ENCODE data around the gene LDLRAD3. TPM values are rescaled to one million over a fixed set of nuclear protein-coding genes. Genes with fewer than 3 reads are reported as not detected.

LDLRAD3 gene
- total RNA-seq, 1 experiment from 2014 or later, result 28.1 TPM

DNA sequence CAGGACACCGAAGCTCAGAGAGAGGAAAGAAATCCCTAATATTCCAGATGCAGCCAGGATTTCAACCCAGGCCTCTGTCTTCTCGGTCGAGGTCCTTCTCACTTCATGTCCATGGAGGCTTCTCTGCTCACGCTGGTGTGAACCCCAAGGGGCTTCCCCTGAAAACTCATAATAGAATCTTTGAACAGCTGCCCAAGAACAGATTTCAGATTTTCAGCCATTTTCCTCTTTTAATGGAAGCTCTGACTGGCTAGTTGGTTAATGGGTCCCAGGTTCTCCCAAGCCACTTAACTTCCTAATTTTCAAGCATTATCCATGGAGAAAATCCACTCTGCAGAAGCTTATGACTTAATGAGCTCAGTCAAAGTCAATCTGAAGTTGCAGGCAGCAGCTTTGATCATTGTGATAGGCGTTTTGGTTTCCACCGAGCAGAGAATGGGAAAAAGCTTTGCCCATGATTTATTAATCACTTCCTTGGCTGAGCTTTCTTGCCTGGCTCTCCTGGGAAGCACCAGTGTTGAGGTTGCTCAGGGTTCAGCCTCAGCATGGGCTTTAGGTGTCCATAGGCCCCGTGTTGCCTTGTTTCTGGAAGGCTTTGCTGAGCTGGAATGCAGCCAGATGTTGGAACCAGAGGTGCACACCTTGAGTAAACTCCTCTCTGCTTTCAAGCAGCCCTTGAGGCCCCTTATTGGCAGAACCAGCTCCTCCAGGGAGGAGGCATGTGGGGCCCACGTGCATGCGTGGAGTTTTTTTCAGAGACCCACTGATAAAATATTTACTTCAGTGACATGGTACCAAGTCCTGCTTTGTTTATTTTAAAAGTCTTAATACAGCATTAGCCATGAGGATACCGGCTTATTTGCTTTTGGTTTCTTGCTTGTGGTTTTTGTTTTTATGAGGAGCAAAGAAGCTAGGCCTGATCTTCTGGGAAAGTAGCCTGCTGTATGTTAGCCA is 25.5 kb downstream of the LDLRAD3 start:
- intact Hi-C loops (cut with micrococcal nuclease; ENCODE audit: unreplicated experiment), result no loop called here
- DNase-seq (ENCODE audit: low read depth, low spot score), result no peak
- Histone ChIP-seq H3K4me3 (ENCODE audit: low read depth in 2 of 2, low read length in 2 of 2) (no peak overlapping the region), H3K9me3 (ENCODE audit: control insufficient read depth, insufficient read depth, low read depth, low read length) (no peaks in the 10 kb centered on the region), H3K27me3 (ENCODE audit: control insufficient read depth, insufficient read depth, low read length) (no peaks in the 10 kb centered on the region), H3K27ac (ENCODE audit: low read length) (no peak overlapping the region), H3K36me3 (ENCODE audit: control insufficient read depth, insufficient read depth, low read length) (no peaks in the 10 kb centered on the region), H3K4me1 (ENCODE audit: control insufficient read depth, insufficient read depth, low read length) (peaks cover 3% of the 10 kb centered on the region)
- ATAC-seq, result no peak
- in situ Hi-C loops (cut with HindIII; ENCODE audit: low pct_unique_long_range_greater_than_20kb, low sequenced_read_pairs), result no loop called here
- TF ChIP-seq, protein P1, sequence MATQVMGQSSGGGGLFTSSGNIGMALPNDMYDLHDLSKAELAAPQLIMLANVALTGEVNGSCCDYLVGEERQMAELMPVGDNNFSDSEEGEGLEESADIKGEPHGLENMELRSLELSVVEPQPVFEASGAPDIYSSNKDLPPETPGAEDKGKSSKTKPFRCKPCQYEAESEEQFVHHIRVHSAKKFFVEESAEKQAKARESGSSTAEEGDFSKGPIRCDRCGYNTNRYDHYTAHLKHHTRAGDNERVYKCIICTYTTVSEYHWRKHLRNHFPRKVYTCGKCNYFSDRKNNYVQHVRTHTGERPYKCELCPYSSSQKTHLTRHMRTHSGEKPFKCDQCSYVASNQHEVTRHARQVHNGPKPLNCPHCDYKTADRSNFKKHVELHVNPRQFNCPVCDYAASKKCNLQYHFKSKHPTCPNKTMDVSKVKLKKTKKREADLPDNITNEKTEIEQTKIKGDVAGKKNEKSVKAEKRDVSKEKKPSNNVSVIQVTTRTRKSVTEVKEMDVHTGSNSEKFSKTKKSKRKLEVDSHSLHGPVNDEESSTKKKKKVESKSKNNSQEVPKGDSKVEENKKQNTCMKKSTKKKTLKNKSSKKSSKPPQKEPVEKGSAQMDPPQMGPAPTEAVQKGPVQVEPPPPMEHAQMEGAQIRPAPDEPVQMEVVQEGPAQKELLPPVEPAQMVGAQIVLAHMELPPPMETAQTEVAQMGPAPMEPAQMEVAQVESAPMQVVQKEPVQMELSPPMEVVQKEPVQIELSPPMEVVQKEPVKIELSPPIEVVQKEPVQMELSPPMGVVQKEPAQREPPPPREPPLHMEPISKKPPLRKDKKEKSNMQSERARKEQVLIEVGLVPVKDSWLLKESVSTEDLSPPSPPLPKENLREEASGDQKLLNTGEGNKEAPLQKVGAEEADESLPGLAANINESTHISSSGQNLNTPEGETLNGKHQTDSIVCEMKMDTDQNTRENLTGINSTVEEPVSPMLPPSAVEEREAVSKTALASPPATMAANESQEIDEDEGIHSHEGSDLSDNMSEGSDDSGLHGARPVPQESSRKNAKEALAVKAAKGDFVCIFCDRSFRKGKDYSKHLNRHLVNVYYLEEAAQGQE (IDR thresholded peaks at IDR 0.05; ENCODE audit: insufficient read depth in 1 of 2, low read depth in 2 of 2, low read length in 1 of 2), result no peak
- TF ChIP-seq POLR2AphosphoS5 (IDR thresholded peaks at IDR 0.05; ENCODE audit: low read depth, low read length) (no peak), TCF7L2 (IDR thresholded peaks at IDR 0.05; ENCODE audit: low read depth, low read length) (no peak), SIN3A (IDR thresholded peaks at IDR 0.05; ENCODE audit: borderline replicate concordance, insufficient read depth, low read depth, low read length) (no peak)
- TF ChIP-seq, protein P2, sequence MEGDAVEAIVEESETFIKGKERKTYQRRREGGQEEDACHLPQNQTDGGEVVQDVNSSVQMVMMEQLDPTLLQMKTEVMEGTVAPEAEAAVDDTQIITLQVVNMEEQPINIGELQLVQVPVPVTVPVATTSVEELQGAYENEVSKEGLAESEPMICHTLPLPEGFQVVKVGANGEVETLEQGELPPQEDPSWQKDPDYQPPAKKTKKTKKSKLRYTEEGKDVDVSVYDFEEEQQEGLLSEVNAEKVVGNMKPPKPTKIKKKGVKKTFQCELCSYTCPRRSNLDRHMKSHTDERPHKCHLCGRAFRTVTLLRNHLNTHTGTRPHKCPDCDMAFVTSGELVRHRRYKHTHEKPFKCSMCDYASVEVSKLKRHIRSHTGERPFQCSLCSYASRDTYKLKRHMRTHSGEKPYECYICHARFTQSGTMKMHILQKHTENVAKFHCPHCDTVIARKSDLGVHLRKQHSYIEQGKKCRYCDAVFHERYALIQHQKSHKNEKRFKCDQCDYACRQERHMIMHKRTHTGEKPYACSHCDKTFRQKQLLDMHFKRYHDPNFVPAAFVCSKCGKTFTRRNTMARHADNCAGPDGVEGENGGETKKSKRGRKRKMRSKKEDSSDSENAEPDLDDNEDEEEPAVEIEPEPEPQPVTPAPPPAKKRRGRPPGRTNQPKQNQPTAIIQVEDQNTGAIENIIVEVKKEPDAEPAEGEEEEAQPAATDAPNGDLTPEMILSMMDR (IDR thresholded peaks at IDR 0.05), result no peak
- ChIA-PET POLR2A (no interaction called here), CTCF (interaction anchor here (0.6 kb wide), 1 partner anchor 177 kb away, joined by 3 read pairs; no protein-coding TSS in a partner anchor)
- no TSS peak for BruUV-seq (replicated peaks)

DNA sequence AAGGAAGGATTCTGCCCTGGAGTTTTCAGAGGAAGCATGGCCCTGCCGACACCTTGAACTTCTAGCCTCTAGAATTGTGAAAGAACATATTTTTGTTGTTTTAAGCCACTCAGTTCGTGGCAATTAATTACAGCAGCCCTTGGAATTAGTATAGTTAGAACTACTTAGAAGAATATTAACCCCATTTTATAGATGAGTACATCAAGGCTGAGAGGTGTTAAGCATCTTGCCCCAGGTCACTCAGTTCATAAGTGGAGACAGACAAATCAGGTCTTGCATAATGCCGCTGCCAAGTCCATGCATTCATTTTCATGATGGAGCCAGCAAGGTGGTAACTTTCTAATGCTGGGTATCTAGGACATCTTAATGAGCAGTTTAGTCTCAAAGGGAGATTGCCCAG is 26.6 kb downstream of the LDLRAD3 start:
- ChIA-PET POLR2A (no interaction called here), CTCF (no interaction called here)
- TF ChIP-seq SIN3A (IDR thresholded peaks at IDR 0.05; ENCODE audit: borderline replicate concordance, insufficient read depth, low read depth, low read length) (no peak), TCF7L2 (IDR thresholded peaks at IDR 0.05; ENCODE audit: low read depth, low read length) (no peak), POLR2AphosphoS5 (IDR thresholded peaks at IDR 0.05; ENCODE audit: low read depth, low read length) (no peak)
- TF ChIP-seq, protein P1 (IDR thresholded peaks at IDR 0.05; ENCODE audit: insufficient read depth in 1 of 2, low read depth in 2 of 2, low read length in 1 of 2), result no peak
- TF ChIP-seq, protein P2 (IDR thresholded peaks at IDR 0.05), result no peak
- DNase-seq (ENCODE audit: low read depth, low spot score) (no peak), ATAC-seq (no peak)
- H3K27me3 ChIP-seq (ENCODE audit: control insufficient read depth, insufficient read depth, low read length), result no peaks in the 10 kb centered on the region
- no peak overlapping the region for H3K27ac ChIP-seq (ENCODE audit: low read length)
- no TSS peak for BruUV-seq (replicated peaks)
- H3K9me3 ChIP-seq (ENCODE audit: control insufficient read depth, insufficient read depth, low read depth, low read length), result no peaks in the 10 kb centered on the region
- no peaks in the 10 kb centered on the region for H3K36me3 ChIP-seq (ENCODE audit: control insufficient read depth, insufficient read depth, low read length)
- in situ Hi-C loops (cut with HindIII; ENCODE audit: low pct_unique_long_range_greater_than_20kb, low sequenced_read_pairs), result no loop called here
- H3K4me1 ChIP-seq (ENCODE audit: control insufficient read depth, insufficient read depth, low read length), result peaks cover 3% of the 10 kb centered on the region
- intact Hi-C loops (cut with micrococcal nuclease; ENCODE audit: unreplicated experiment), result no loop called here
- H3K4me3 ChIP-seq (ENCODE audit: low read depth in 2 of 2, low read length in 2 of 2), result no peak overlapping the region

All from Panc1 (cell line).